NCI-H2227 (cell line): ENCODE results near the gene FILIP1L.

ENCODE experiments used
- DNase-seq: peaks from one replicate; lab custom pipeline; 2025; ENCODE audit not compliant: unreplicated experiment; lab: John Stamatoyannopoulos, UW

Gene FILIP1L

GRCh38 chr3:99818818-99819217 lies 295.5 kb downstream of the FILIP1L start:
- DNase-seq, result no peak

- peak; percentile 89 for DNase-seq
These were observed 296.7 kb downstream of the FILIP1L start, which contains the start of gene CMSS1 for GRCh38 chr3:99817437-99818240. Gene CMSS1 (plus strand): TSS chr3:99817862.

GRCh38 chr3:99817047-99817436 lies 297.3 kb downstream of the FILIP1L start:
- DNase-seq, result peak; percentile 39

GRCh38 chr3:99810403-99810802 lies 303.9 kb downstream of the FILIP1L start:
- DNase-seq, result no peak

DNA sequence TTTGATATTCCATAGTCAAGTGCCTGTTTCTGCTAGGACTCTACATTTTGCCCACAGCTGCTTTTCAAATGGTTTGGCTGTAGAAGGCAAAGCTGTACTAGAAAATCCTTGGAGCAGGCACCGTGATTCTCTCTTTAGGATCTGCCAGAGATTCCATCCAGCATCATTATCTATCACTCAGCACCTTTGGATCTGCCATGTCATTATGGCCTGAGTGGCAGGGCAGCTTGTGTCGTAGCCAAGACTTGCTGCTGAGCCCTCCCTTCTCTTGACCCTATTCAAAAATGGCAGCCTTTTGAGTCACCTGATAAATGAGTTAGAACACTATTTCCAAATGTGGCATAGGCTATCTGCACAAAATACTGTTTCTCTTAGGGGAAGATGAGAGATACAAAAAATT lies 304.7 kb downstream of the FILIP1L start:
- no peak for DNase-seq

DNA sequence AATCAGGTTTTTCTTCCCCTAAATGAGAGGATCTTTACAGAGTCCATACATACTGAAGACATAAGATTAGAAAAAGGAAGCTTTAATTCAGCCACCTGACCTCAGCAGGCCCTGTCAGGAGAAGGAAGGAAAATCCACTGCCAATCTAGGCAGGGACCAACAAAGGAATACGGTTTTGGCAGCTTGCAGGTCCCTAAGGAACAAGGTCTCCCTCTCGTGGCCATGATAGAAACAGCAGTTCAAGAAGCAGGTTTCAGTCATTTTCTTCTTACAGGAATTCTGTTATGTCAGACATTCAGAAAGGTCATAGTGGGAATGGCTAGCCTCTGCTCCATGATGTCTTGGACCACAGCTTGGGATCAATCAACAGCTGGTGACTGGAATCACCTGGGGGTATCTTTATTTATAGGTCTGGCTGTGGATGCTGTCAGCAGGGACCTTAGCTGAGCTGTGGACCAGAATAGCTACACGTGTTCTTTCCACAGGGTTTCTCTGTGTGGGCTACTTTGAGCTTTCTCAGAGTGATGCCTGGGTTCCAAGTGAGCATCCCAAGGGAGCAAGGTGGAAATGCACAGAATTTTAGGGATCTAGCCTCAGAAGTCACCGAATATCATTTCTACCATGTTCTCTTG lies 306.0 kb downstream of the FILIP1L start:
- DNase-seq, result peak; percentile 50

DNA sequence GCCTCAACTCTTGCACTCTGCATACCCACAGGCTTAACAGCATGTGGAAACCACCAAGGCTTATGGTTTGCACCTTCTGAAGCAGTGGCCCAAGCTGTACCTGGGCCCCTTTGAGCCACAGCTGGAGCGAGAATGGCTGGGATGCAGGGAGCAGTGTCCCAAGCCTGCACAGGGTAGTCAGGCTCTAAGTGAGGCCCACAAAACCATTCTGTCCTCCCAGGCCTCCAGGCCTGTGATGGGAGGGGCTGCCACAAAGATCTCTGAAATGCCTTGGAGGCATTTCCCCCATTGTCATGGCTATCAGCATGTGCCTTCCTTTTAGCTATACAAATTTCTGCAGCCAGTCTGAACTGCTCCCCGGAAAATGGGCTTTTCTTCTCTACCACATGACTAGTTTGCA lies 309.1 kb downstream of the FILIP1L start:
- no peak for DNase-seq

- DNase-seq, result no peak
These were observed 311.0 kb downstream of the FILIP1L start for GRCh38 chr3:99803297-99803696.

- no peak for DNase-seq
These were observed 314.9 kb downstream of the FILIP1L start for GRCh38 chr3:99799422-99799821.

DNA sequence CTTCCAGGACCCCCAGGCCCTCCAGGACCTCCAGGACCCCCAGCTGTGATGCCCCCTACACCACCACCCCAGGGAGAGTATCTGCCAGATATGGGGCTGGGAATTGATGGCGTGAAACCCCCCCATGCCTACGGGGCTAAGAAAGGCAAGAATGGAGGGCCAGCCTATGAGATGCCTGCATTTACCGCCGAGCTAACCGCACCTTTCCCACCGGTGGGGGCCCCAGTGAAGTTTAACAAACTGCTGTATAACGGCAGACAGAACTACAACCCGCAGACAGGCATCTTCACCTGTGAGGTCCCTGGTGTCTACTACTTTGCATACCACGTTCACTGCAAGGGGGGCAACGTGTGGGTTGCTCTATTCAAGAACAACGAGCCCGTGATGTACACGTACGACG lies 318.7 kb downstream of the FILIP1L start:
- no peak for DNase-seq

DNA sequence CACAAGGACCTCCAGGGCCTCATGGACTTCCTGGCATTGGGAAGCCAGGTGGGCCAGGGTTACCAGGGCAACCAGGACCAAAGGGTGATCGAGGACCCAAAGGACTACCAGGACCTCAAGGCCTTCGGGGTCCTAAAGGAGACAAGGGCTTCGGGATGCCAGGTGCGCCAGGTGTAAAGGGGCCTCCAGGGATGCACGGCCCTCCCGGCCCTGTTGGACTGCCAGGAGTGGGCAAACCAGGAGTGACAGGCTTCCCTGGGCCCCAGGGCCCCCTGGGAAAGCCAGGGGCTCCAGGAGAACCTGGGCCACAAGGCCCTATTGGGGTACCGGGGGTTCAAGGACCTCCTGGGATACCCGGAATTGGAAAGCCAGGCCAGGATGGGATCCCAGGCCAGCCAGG lies 319.8 kb downstream of the FILIP1L start:
- DNase-seq, result no peak

DNA sequence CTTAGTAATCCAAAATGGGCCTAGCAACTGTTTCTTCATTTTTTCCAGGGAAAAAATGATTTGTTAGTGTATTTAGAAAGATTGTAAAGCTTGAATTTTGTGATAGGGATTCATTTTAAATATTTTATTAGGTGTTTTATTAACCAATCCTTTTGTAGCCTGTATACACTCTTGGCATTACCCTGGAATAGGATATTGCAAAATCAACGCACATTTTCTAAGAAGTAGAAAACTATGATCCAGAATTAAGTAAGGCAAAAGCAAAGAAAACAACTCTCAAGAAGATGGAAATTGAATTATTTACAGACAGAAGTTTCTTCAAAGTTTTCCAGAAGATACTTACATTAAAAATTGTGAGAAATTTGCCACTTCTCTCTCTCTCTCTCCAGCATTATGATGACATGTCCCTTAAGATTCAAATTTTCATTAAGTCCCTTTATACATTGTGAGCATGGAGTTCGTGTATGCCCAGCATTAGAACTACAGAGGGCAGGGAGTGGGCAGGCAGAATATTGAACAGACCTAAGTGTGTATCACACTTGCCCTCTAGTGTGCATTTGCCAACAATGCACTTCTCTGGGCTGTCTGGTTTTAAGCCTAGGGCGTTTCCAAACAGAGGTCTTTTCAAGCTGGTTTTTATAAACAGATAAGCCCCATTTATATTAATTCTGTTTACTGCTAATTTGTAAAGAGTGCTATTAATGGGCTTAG lies 325.1 kb downstream of the FILIP1L start:
- DNase-seq, result peak; percentile 14
